ENCODE measurements around the gene SHISA7.

SHISA7 gene

DNA sequence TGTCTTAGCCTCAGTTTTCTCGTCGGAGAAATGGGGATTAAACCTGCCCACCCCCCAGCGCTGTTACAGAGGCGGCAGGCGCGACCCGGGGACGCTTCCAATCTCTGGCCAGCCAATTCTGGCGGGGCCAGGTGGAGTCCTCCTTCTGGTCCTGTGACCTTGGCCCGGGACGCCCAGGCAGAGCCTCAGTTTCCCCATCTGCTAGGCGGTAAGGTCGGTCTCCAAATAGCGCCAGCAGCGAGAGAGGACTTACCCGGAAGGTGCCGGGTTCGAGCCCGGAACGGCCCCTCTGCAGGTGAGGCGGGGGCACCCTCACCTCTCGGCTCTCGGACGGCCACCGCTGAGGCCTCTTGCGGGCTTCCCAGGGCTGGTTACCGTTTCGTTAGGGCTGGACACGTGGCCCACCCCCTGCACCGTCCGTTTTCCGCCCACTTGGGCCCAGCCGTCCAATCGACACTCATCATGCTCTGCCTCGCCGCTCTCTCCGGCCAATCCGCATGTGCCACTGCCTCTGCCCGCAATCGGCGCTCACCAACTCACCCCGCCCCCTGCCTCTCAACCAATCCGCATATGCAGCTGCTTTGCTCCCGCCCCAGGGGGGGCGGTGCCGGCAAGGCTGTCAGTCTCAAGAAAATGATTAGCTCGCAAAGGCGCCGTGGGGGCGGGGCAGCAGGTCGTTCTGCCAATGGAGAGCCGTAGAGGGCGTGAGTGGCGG is 18.3 kb upstream of the SHISA7 start, which contains the start of gene ISOC2:
Gene ISOC2 (minus strand): TSS at position 384 of the 715 bp plus-strand sequence. CDS start 5,156 bp downstream, outside the sequence.
- DNase-seq (ENCODE audit: insufficient read length, low spot score) (peak; percentile 91), FAIRE-seq (no peak)
- TF ChIP-seq, protein P1, sequence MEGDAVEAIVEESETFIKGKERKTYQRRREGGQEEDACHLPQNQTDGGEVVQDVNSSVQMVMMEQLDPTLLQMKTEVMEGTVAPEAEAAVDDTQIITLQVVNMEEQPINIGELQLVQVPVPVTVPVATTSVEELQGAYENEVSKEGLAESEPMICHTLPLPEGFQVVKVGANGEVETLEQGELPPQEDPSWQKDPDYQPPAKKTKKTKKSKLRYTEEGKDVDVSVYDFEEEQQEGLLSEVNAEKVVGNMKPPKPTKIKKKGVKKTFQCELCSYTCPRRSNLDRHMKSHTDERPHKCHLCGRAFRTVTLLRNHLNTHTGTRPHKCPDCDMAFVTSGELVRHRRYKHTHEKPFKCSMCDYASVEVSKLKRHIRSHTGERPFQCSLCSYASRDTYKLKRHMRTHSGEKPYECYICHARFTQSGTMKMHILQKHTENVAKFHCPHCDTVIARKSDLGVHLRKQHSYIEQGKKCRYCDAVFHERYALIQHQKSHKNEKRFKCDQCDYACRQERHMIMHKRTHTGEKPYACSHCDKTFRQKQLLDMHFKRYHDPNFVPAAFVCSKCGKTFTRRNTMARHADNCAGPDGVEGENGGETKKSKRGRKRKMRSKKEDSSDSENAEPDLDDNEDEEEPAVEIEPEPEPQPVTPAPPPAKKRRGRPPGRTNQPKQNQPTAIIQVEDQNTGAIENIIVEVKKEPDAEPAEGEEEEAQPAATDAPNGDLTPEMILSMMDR (IDR thresholded peaks at IDR 0.05; ENCODE audit: insufficient read depth, missing control alignments): no peak

DNA sequence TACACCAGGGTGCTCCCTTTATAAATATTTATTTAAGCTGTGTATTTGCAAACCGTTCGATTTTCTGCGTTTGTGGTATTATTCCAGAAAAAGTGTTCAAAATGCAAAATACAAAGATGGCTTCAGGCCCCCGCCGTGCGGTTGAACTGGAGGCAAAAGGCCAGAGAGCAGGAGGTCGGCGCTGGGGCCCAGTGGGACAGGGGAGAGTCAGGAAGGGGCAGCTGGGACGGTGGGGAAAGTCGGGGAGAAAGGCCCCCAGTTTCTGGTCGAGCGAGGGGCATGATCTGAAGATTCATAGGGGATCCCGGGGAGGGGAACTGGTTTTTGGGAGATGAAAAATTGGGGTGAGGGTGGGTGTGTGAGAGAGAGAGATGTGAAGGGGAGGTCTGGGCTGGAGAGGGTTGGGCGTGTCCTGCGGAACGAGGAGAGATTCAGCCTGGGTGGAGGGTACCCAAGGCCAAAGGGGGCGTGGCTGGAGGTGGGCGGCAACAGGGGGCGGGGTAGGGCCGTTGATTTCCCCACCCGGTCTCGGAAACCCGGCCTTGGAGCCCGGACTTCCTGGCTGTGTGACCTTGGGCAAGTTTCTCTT is 17.7 kb upstream of the SHISA7 start:
- TF ChIP-seq, protein P1 (IDR thresholded peaks at IDR 0.05; ENCODE audit: insufficient read depth, missing control alignments): no peak
- FAIRE-seq: no peak
- no peak for DNase-seq (ENCODE audit: insufficient read length, low spot score)

DNA sequence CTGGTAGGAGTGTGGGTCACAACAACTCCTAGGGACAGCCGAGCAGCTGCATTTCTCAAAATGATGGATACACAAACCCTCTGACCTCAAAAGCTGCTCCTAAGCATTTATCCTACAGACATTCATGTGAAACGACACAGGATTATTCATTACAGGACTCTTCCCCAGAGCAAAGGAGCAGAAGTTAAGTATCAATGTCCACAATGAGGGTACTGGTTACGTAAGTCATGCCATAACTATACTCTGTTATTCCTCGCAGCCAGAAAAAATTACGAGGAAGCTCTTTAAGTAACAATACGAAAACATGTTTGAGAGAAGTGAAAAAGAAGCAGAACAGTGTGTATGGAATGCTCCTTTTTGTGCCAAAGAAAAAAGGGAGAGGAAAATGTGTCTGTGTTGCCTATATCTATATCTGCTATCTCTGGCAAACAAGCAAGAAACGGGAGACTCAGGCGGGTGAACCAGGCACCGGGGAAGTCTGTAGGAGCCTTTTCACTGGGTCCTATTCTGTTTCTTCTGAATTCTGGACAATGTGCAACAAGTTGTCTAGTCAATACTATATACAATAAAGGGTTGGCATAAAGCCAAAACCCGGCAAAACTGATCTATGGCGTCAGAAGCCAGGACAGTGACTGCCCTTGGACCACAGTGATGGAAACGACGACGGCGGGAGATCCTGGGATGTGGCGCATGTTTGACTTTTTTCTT is 17.0 kb upstream of the SHISA7 start:
- DNase-seq (ENCODE audit: insufficient read length, low spot score) (no peak), FAIRE-seq (no peak)
- TF ChIP-seq, protein P1 (IDR thresholded peaks at IDR 0.05; ENCODE audit: insufficient read depth, missing control alignments): no peak

DNA sequence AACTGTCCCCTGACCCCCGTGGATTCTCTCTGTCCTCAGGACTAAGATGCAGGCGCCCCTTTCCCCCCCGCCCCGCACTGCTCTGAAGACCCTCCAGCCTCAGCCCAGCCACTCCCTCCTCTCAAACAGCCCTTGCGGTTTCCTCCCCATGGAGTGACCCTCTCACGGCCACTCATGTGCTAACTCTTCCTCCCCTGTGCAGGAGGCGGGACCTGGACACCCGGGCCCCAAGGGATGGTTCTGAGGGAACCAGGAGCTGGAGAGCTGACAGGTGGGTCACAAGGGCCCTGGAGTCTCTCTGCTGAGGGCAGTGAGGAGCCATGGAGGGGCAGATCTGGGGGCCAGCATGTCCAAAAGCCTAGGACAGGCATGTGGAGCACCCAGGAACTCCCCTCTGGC is 16.4 kb upstream of the SHISA7 start:
- DNase-seq (ENCODE audit: insufficient read length, low spot score): no peak
- TF ChIP-seq, protein P1 (IDR thresholded peaks at IDR 0.05; ENCODE audit: insufficient read depth, missing control alignments): no peak
- FAIRE-seq: no peak

DNA sequence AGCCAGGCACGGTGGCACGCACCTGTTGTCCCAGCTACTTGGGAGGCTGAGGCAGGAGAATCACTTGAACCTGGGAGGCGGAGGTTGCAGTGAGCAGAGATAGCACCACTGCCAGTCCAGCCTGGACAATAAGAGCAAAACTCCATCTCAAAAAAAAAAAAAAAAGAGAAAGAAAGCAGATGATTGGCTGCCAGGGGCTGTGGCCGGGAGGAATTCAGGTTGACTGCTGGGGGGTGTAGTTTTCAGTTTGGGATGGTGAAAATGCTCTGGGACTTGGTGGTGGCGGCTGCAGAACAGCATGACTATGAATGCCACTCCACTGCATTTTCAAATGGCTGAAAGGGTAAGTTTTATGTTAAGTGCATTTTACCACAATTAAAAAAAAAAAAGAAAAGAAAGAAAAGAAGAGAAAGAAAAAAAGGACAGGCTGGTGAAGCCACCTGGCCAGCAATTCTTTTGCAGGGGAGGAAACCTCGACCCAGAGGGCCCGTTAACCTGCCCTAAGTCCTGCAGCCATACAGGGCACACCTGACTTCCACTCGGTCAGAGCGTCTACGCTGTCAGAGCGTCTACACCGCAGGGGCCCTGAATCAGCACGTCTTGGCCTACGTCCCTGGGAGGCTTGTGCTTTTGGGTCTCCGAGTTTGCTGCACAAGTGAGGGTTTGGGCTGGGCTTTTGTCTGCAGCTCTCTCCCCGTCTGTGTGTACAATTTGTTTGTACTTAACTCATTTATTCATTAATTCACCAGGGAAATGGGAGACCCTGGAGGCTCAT is 14.8 kb upstream of the SHISA7 start:
- FAIRE-seq (no peak), DNase-seq (ENCODE audit: insufficient read length, low spot score) (no peak)
- TF ChIP-seq, protein P1 (IDR thresholded peaks at IDR 0.05; ENCODE audit: insufficient read depth, missing control alignments): no peak

DNA sequence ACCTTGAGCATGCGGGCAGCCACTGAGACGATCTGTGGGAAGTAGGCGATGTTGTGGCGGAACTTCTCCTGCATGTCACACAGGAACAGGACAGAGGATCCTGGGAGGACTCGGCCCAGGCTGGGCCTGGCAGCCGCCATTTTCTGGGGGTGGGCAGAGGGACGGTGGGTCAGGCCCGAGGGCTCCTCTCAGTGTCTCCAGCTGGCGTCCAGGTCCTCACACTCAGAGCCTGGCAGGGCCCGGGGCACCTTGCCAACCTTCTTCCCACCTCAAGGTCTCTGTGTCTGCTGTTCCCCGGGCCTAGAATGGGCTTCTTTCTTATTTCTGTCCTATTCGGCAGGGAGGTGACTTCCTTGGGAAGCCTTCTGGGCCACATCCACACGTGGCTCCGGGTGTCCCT is 13.2 kb upstream of the SHISA7 start:
- no peak for DNase-seq (ENCODE audit: insufficient read length, low spot score)
- FAIRE-seq: no peak
- TF ChIP-seq, protein P1 (IDR thresholded peaks at IDR 0.05; ENCODE audit: insufficient read depth, missing control alignments): no peak

Data from D721Med (cell line).